NB4 (cell line): ENCODE data around the gene DPH6.
"Not testable (repeated sequence)": the region's sequence is repeated elsewhere in the genome, so short reads cannot be mapped to it uniquely, and the experiment has no call there.

Experiments used
- DNase-seq: peaks from one replicate; pipeline ENCODE4 v3.0.0; 2010; ENCODE audit warnings: low read depth
- H3K4me3 ChIP-seq: one replicate; pipeline ENCODE4 v1.5.1; 2011; ENCODE audit warnings: mild to moderate bottlenecking, low read depth, low read length, moderate library complexity
- MYC ChIP-seq: IDR thresholded peaks from 2 replicates; pipeline ENCODE4 v1.6.1; 2011; ENCODE audit warnings: low read depth, low read length
- POLR2A ChIP-seq: IDR thresholded peaks from 2 replicates; pipeline ENCODE4 v1.6.1; 2011; ENCODE audit warnings: mild to moderate bottlenecking; ENCODE audit not compliant: insufficient read length; ENCODE audit errors: extremely low read depth
- TF ChIP-seq, protein P1 (sequence below): IDR thresholded peaks from one replicate; pipeline ENCODE4 v1.5.1; 2012; ENCODE audit warnings: low read depth, low read length
- TF ChIP-seq, protein P2 (sequence below): IDR thresholded peaks from 2 replicates; pipeline ENCODE4 v1.6.1; 2011; ENCODE audit warnings: low read depth, low read length

The DPH6 gene

DNA sequence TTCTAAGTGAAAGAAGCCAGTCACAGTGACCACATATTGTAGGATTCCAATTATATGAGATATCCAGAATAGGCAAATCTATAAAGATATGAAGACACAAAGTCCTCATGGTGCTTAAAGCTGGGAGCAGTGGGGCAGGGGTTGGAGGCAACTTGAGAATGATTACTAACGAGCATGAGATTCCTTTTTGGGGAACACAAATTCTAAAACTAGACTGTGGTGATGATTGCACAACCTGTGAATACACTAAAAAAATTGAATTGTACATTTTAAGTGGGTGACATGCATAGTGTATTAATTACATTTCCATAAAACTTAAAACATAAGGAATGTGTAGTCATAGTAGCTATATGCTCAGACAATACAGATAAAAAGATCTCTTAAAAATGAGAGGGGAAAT is 103.2 kb downstream of the DPH6 start:
- no peak overlapping the region for H3K4me3 ChIP-seq
- TF ChIP-seq, protein P1, sequence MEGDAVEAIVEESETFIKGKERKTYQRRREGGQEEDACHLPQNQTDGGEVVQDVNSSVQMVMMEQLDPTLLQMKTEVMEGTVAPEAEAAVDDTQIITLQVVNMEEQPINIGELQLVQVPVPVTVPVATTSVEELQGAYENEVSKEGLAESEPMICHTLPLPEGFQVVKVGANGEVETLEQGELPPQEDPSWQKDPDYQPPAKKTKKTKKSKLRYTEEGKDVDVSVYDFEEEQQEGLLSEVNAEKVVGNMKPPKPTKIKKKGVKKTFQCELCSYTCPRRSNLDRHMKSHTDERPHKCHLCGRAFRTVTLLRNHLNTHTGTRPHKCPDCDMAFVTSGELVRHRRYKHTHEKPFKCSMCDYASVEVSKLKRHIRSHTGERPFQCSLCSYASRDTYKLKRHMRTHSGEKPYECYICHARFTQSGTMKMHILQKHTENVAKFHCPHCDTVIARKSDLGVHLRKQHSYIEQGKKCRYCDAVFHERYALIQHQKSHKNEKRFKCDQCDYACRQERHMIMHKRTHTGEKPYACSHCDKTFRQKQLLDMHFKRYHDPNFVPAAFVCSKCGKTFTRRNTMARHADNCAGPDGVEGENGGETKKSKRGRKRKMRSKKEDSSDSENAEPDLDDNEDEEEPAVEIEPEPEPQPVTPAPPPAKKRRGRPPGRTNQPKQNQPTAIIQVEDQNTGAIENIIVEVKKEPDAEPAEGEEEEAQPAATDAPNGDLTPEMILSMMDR: no peak
- TF ChIP-seq, protein P2, sequence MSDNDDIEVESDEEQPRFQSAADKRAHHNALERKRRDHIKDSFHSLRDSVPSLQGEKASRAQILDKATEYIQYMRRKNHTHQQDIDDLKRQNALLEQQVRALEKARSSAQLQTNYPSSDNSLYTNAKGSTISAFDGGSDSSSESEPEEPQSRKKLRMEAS: no peak
- no peak for DNase-seq

DNA sequence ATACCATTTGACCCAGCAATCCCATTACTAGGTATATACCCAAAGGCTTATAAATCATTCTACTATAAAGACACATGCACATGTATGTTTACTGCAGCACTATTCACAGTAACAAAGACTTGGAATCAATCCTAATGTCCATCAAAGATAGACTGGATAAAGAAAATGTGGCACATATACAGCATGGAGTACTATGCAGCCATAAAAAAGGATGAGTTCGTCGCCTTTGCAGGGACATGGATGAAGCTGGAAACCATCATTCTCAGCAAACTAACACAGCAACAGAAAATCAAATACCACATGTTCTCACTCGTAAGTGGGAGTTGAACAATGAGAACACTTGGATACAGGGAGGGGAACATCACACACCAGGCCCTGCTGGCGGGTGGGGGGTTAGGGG is 104.7 kb downstream of the DPH6 start:
- DNase-seq, H3K4me3 ChIP-seq: not testable (repeated sequence)

DNA sequence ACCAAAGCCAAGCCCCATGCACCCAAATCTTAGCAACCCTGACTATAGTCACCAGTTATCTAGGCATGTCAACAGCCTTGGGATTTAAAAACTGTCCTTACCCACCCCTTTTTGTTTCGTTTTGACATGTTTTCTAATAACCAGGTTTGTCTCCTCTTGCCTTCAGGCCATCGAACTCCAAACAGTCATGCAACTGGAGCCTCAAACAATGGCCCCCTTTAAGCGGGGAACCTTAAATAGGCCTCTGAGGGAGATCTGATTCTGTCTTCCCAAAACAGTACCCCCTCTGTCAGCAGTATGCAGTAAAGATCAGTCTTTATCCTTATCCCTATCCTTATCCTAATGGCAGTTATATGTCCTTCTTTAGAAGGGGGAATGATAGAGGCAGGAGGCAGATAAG is 105.7 kb downstream of the DPH6 start:
- DNase-seq: no peak
- TF ChIP-seq POLR2A (no peak), MYC (no peak)
- TF ChIP-seq, protein P1: no peak
- TF ChIP-seq, protein P2: no peak
- H3K4me3 ChIP-seq: no peak overlapping the region

DNA sequence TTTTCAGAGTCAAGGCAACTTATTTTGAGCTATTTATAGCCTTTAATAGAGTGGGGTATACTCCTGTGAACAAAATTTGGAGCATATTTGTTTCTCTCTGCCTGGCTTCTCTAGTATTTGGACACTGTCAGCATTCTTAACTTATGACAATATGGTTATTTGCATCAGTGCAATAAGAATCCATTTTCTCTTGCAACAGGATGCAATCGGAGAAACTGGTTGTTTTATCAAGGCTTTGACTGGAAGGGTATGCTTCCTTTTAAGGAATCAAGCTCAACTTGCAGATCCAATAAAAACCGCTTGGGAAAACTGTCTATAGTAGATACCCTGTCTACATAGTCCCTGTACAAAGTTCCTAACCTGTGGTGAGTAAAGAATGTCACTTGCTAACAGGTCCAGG is 106.7 kb downstream of the DPH6 start:
- TF ChIP-seq, protein P2: no peak
- no peak for TF ChIP-seq MYC
- no peak for TF ChIP-seq POLR2A
- TF ChIP-seq, protein P1: no peak
- DNase-seq: no peak
- H3K4me3 ChIP-seq: no peak overlapping the region

DNA sequence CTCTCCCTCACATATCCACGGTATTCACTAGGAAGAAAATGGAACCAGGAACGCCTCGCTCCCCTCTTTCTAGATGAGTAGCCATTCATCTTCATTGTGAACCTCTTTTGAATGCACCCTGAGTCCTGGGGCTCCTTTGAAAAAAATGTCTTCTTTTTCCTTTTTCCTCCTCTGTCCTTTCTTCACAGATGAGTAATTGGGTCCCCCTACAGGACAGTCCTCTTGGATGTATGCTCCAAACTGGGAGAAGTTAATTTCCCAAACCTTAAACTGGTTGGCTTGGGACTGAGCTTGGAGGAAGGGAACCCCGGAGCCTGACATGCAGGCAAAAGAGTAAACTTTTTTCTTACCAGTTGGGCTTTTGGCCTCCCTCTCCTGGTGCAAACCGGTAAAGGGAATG is 108.8 kb downstream of the DPH6 start:
- H3K4me3 ChIP-seq: no peak overlapping the region
- TF ChIP-seq MYC (no peak), POLR2A (no peak)
- TF ChIP-seq, protein P2: no peak
- TF ChIP-seq, protein P1: no peak

DNA sequence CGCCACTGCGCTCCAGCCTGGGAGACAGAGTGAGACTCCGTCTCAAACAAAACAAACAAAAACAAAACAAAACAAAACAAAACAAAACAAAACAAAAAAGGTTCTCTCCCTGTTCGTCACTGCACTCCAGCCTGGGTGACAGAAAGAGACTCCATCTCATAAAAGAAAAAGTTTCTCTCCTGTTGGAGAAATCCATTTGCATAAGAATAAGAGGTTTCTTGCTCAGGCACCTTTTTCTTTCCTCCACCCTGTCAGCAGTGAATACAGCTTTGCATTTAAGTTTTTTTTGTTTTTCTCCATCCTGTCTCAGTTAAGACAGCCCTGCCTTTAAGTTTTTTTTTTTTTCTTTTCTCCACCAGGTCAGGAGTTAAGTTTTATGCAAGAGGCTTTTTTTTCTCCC is 109.5 kb downstream of the DPH6 start:
- TF ChIP-seq POLR2A: no peak
- TF ChIP-seq, protein P1: no peak
- TF ChIP-seq, protein P2: no peak
- no peak for TF ChIP-seq MYC

More for the DNA sequence above, 108.8 kb downstream of the DPH6 start:
- no peak for DNase-seq

More for the DNA sequence above, 109.5 kb downstream of the DPH6 start:
- no peak overlapping the region for H3K4me3 ChIP-seq
- no peak for DNase-seq
